ENCODE data around the gene PI16.

DNA sequence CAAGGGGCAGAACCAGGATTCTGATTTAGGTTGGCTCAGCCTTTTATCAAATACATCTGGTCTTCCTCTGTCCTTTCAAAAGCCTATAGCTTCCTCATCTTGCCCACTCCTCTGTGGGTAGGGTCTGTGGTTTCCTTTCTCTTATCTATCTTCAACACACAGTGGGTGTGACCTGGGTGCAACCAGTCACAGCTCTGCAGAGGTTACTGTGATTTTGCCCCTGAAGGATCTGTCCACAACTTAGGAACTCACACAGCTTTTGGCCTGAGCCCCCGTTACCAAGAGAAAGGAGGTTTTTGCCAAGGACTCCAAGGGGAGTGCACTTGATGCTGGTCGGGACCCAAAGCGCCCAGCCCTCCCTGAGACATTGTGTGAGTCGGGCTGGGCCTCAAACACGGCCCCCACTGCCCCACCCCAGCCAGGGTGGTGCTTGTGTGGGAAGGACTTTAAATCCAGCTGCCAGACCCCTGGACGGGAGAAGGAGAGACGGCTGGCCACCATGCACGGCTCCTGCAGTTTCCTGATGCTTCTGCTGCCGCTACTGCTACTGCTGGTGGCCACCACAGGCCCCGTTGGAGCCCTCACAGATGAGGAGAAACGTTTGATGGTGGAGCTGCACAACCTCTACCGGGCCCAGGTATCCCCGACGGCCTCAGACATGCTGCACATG lies at the start of gene PI16:
- TF ChIP-seq POLR2A (IDR thresholded peaks at IDR 0.05; ENCODE audit: low read depth, low read length): no peak
- TF ChIP-seq POLR2AphosphoS5 (IDR thresholded peaks at IDR 0.05; ENCODE audit: low read depth, low read length): no peak
- no peak for TF ChIP-seq TAF1 (IDR thresholded peaks at IDR 0.05; ENCODE audit: borderline replicate concordance, low read depth, low read length)

Measured in GM12892 (cell line).